Stimulated activated CD4-positive, alpha-beta T cell treated with anti-CD3 and anti-CD28 coated beads, Interleukin-12 subunit alpha, Interleukin-12 subunit beta, amount 100 ng/mL, for 48 hours (primary cell): ENCODE data around the gene SNRNP70.
"Not testable (repeated sequence)": the region's sequence is repeated elsewhere in the genome, so short reads cannot be mapped to it uniquely, and the experiment has no call there.

ENCODE experiments used
- DNase-seq, 3 donors: peaks; one replicate each; pipeline ENCODE4 v3.0.0-alpha.2; 2020; ENCODE audit warnings: low read depth in 2 of 3, low spot score in 1 of 3

Gene SNRNP70, protein sequence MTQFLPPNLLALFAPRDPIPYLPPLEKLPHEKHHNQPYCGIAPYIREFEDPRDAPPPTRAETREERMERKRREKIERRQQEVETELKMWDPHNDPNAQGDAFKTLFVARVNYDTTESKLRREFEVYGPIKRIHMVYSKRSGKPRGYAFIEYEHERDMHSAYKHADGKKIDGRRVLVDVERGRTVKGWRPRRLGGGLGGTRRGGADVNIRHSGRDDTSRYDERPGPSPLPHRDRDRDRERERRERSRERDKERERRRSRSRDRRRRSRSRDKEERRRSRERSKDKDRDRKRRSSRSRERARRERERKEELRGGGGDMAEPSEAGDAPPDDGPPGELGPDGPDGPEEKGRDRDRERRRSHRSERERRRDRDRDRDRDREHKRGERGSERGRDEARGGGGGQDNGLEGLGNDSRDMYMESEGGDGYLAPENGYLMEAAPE

DNA sequence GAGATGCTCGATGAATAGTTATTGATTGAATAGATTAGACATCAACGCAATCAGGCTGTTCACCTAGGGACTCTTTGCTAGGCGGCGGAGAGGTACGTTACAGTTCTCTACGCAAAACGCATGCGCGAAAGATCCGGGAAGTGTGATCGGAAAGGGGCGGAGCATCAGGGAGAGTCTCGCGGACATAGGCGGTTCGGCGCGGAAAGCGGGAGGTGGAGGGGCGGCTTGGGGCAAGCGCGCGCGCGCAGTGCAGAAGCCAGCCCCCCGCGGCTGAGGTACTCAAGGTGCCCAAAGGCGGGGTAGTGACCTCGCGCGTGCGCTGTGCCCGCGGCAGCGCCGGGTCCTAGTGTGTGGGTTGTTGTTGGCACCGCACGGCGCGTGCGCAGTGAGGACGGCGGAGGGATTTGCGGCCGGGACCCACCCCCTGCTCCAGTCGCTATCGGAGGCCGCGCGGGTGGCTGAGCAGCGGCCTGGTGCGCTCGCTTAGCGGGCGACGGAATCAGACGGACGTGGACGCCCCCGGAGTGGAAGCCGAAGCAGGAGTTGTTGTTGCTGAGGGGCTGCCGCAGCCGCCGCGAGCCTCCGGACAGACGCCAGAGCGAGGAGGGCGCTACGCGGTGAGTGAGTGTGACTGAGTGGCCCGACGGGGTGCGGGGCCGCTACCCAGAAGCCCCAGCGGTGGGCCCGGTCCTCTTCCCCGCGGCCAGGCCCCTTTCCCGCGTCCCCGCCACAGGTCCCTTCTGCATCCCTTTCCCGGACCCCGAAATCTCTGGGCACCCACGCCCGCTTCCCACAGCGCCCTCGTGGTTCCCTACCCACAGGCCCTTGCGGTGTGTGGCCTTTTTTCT is at the start of gene SNRNP70:
TSS of gene SNRNP70 (plus strand) at position 432 of the 848 bp plus-strand sequence. CDS start 964 bp downstream, outside the sequence.
- peak; percentile 97 to 99 (median 98) for DNase-seq

DNA sequence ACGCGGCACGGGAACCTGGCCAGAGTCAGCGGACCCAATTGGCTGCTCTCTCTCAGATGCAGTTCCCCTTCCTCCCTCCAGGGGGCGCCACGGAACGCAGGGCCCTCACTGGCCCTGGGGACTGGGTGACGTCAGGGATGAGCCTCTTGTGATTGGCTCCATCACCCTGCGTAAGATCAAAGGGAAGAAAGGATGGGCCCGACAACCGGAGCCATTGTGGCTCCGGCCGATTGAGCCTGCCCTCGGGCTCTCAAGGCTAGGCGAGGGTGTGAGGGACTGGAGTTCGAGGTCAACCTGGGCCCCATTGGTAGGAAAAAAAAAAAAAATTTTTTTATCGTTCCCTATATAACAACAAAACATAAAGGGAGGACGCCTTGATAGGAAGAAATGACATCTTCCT is 48.4 kb upstream of the SNRNP70 start, which contains the start of gene CGB1:
TSS of gene CGB1 (minus strand) at position 81 of the 400 bp plus-strand sequence. CDS start 184 bp downstream, outside the sequence.
- peak; percentile 50 to 68 (median 64) for DNase-seq

DNA sequence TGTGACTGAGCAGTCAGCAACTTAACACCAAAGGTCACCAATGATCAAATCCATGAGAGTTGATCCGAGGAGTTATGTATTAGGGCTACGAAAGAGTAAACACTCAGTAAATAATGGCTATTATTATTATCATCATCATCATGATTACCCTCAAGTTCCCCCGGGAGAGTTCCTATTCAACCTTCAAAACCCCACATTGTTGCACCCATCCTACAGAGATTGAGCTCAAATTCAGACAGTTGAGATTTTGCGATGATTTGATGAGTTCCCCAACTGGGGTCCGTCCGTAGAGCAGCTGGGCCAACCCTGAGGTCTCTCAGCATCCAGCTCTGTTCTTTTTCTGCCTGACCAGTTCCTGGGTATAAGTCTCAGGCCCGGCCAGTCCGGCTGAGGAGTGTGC is 47.1 kb upstream of the SNRNP70 start:
- not testable (repeated sequence) for DNase-seq

DNA sequence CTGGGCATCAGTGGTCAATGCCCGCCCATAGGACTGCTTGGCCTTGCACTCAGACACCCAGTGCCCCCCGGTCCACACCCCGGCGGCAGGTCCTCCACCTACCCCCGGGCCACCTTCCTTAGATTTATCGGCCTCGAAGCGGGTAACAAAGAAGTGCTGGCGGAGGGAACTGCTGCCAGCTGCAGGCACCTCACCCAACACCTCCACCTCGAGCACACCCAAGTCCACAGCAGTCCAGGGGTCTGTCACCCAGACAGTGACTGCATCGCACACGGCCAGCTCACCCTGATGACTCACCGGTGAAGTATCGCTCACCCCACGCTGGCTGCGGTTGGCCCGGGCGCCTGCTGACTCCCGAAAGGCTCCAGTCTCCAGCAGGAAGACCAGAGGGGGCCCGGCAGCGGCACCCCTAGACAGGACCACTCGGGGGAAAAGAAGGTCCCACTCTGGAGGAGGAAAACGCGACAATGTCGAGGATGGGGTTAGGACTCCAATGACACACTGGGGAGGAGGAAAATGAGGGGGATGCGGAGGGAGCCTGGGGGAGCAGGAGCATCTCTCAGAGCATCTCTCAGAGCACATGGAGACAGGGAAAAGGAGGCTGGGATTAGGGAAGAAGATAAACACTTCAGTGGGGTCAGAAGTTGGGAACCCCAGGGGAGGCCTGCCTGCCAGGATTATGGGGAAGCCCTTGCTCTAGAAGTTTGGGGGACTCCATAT is 46.5 kb upstream of the SNRNP70 start:
- DNase-seq: not testable (repeated sequence)

DNA sequence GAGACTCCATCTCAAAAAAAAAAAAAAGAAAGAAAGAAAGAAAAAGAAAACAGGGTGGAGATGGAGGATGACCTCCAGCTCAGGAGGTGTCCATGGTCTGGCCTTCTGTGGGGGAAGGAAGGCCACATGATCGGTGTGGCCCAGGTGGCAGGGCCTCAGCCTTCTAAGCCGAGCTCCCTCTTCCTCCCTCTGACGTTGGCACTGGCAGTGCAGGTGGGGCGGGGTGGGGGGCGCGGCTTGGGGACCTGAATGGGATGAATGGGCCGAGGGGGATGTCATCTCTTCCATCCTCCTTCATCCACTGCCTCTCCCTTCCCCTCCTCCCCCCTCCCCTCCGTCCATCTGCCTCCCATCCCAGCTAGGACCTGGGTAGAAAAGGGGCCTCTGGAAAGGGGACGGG is 45.5 kb upstream of the SNRNP70 start:
- not testable (repeated sequence) for DNase-seq

DNA sequence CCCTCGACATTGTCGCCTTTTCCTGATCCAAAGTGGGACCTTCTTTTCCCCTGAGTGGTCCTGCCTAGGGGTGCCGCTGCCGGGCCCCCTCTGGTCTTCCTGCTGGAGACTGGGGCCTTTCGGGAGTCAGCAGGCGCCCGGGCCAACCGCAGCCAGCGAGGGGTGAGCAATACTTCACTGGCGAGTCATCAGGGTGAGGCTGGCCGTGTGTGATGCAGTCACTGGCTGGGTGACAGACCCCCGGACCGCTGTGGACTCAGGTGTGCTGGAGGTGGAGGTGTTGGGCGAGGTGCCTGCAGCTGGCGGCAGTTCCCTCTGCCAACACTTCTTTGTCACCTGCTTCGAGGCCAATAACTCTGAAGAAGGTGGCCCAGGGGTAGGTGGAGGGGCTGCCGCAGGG is 43.1 kb upstream of the SNRNP70 start:
- no peak for DNase-seq

DNA sequence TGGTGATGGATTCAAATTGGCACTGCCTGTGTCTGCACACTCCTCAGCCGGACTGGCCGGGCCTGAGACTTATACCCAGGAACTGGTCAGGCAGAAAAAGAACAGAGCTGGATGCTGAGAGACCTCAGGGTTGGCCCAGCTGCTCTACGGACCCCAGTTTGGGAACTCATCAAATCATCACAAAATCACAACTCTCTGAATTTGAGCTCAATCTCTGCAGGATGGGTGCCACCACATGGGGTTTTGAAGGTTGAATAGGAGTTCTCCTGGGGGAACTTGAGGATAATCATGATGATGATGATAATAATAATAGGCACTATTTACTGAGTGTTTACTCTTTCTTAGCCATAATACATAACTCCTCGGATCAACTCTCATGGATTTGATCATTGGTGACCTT is 42.6 kb upstream of the SNRNP70 start:
- not testable (repeated sequence) for DNase-seq

DNA sequence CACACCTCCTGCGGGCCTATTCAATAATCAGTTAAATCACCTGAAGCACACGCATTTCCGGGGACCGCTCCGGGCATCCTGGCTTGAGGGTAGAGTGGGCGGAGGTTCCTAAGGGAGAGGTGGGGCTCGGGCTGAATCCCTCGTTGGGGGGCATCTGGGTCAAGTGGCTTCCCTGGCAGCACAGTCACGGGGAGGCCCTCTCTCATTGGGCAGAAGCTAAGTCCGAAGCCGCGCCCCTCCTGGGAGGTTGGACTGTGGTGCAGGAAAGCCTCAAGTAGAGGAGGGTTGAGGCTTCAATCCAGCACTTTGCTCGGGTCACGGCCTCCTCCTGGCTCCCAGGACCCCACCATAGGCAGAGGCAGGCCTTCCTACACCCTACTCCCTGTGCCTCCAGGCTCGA is 41.7 kb upstream of the SNRNP70 start, which contains the start of gene CGB5:
TSS of gene CGB5 (plus strand) at position 301 of the 400 bp plus-strand sequence. CDS start 362 bp downstream, outside the sequence.
- DNase-seq: not testable (repeated sequence)

DNA sequence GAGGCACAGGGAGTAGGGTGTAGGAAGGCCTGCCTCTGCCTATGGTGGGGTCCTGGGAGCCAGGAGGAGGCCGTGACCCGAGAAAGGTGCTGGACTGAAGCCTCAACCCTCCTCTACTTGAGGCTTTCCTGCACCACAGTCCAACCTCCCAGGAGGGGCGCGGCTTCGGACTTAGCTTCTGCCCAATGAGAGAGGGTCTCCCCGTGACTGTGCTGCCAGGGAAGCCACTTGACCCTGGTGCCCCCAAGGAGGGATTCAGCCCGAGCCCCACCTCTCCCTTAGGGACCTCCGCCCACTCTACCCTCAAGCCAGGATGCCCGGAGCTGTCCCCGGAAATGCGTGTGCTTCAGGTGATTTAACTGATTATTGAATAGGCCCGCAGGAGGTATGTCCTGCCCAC is 36.2 kb upstream of the SNRNP70 start, which contains the start of gene CGB8:
TSS of gene CGB8 (minus strand) at position 101 of the 400 bp plus-strand sequence. CDS start 372 bp downstream, outside the sequence.
- DNase-seq: not testable (repeated sequence)

DNA sequence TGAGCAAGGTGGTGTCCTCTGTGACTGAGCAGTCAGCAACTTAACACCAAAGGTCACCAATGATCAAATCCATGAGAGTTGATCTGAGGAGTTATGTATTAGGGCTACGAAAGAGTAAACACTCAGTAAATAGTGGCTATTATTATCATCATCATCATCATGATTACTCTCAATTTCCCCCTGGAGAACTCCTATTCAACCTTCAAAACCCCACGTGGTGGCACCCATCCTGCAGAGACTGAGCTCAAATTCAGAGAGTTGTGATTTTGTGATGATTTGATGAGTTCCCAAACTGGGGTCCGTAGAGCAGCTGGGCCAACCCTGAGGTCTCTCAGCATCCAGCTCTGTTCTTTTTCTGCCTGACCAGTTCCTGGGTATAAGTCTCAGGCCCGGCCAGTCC is 35.4 kb upstream of the SNRNP70 start:
- DNase-seq: not testable (repeated sequence)

DNA sequence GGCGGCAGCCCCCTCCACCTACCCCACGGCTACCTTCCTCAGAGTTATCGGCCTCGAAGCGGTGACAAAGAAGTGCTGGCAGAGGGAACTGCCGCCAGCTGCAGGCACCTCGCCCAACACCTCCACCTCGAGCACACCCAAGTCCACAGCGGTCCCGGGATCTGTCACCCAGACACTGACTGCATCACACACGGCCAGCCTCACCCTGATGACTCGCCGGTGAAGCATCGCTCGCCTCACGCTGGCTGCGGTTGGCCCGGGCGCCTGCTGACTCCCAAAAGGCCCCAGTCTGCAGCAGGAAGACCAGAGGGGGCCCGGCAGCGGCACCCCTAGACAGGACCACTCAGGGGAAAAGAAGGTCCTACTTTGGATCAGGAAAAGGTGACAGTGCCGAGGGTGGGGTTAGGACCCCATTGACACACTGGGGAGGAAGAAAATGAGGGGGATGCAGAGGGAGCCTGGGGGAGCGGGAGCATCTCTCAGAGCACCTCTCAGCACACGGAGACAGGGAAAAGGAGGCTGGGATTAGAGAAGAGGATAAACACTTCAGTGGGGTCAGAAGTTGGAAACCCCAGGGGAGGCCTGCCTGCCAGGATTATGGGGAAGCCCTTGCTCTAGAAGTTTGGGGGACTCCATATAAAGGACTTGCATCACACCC is 34.7 kb upstream of the SNRNP70 start:
- not testable (repeated sequence) for DNase-seq

DNA sequence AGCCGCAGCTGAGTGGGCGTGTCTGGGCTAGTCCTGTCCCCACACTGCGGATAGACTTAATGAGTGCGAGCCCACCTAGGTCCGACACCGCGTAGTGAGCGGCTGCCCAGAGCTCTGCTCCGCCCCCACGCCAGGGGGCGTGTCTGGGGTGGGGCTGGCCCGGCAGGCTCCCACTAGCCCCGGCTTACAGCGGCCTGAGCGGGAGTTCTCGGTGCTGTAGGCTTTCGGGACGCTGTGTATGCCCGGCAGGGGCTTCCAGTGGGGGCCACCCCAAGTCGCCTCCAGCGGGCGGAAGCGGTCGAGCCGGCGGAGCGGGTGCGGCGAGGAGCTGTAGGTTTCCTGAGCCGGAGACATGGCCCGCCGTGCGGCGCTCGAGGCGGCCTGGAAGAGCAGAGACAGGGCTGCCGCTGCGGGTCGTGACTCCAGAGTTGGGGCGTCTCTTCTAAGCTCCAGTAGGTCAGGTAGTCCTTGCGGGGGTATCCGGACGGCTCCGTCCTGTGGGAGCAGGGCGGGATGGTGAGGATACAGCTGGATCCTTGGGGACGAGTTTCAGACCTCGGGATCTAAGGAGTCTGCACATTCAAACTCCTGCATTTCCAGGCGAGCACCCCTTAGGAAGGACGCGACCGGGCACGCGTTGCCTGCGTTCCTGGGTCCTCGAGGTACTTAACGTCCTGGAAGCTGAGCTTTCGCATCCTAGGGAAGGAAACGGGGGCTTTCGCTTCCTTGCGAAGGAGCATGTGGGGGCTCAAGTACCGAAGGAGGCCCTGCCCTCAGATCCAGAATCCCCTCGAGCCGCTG is 28.9 kb upstream of the SNRNP70 start:
- peak in 2 of 3 donors; percentile 35 to 45 for DNase-seq

DNA sequence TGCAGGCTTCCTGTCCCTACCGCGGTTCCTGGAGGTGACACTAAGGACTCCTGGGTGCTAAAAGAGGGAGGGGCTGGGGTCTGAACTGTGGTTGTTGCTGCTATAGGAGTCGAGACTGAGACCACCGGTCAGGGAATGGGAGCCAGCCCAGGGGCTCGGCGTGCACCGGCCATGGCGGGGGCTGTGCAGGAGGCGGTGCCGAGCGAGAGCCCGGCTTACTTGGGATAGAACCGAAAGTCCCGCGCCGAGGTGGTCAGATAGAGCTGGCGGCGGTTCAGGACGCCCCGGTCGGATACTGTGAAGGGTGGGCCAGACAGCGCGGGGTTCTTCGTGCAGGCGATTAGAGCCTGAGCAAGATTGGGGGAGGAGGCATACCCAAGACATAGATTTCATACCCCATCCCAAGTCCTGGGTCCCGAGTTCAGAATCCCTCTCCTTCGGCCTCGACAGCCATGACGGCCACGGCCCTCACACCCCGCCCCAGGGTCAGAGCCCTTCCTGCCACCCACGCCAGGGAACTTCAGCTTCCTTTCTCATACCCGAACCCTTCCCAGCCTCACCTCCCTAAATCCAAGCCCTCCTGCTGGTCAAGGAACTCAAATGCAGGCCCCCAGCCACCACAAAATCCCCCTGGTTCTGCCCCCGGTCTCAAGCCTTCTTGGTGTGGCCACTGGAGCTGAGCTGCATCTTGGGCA is 28.2 kb upstream of the SNRNP70 start:
- DNase-seq: not testable (repeated sequence)

DNA sequence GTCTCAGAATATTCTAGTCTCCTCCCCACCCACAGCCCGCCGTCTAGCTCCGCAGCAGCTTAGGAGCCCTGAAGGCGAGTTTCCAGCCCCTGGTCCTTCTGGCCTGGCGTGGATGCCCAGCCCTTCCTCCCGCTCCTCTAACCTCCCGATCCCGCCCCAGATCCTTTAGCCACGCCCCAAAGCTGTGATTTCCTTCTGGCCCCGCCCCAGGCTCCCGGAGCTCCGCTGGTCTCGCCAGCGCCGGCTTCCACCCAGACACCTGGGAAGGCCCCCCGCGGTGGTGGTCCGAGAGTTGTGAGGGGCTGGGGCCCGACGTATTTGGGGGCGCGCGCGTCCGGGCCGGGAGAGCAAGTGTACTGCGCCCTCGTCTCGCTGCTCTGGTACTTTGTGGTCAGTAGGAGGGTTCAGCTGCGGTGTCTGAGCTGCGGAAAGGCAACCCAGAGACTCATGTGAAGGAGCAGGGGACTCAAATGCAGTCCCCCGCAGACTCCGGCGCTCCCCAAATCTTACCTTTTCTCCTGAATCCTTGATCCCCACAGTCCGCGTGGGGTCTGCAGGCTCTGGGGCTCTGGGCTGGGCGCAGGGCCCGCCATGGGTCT is 27.5 kb upstream of the SNRNP70 start, which contains the start of gene CGB7:
TSS of gene CGB7 (minus strand) at position 114 of the 599 bp plus-strand sequence. CDS start 2,374 bp downstream, outside the sequence.
- DNase-seq: peak in 2 of 3 donors; percentile 30 to 35

DNA sequence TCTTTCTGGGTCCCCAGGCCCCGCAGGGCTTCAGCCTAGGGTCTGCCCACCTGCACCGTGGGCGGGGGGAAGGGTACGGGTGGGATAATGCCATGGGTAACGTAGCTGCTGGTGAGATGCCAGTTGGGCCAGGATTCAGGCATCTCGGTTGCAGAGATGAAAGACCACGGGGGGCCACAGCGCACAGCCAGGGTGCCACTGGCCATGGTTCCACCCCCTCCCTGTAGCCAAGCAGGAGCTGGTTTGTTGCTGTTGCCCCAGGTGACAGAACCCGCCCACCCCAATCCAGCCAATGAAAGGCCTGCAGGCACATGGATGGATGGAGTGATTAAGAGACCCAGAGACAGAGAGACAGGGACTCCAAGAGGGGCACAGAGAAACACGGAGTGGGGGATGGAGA is 26.7 kb upstream of the SNRNP70 start:
- peak in 2 of 3 donors; percentile 24 to 31 for DNase-seq

DNA sequence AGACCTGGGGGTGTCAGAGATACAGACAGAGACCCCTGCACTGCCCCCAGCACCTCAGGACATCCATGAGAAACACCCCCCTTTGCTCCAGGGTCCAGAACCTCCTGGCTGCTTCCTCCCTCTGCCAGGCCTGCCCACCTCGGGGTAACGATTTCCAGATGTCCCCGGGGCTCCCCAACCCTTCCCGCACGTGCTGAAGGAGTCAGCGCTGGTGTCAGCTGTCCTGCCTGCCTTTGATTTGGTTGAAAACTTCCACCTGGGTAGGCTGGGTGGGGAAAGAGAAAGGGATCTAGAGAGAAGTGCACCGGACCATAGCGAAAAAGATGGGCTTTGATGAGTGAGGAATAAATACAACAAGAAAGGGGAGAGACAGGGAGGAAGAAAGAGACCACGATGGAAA is 26.2 kb upstream of the SNRNP70 start:
- no peak for DNase-seq

DNA sequence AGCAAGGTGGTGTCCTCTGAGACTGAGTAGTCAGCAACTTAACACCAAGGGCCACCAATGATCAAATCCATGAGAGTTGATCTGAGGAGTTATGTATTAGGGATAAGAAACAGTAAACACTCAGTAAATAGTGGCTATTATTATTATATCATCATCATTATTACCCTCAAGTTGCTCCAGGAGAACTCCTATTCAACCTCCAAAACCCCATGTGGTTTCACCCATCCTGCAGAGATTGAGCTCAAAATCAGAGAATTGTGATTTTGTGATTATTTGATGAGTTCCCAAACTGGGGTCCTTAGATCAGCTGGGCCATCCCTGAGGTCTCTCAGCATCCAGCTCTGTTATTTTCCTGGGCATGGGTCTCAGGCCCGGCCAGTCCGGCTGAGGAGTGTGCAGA is 24.3 kb upstream of the SNRNP70 start:
- DNase-seq: no peak

DNA sequence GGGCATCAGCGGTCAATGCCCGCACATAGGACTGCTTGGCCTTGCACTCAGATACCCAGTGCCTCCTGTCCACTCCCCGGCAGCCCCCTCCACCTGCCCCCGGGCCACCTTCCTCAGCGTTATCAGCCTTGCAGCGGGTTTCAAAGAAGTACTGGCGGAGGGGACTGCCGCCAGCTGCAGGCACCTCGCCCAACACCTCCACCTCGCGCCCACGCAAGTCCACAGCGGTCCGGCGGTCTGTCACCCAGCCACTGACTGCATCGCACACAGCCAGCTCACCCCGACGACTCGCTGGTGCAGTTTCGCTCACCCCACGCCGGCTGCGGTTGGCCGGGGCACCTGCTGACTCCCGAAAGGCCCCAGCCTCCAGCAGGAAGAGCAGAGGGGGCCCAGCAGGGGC is 23.8 kb upstream of the SNRNP70 start:
- no peak for DNase-seq
